Osteoblast (primary cell): Measurements from ENCODE around the gene JAK3. TPM values are rescaled to one million over a fixed set of nuclear protein-coding genes. Genes with fewer than 3 reads are reported as not detected.
A peak's percentile ranks its signal among the peaks of the same experiment; 100 is the strongest.
"Not testable (repeated sequence)": the region's sequence is repeated elsewhere in the genome, so short reads cannot be mapped to it uniquely, and the experiment has no call there.

Experiments used
- DNase-seq: peaks from one replicate; pipeline ENCODE4 v3.0.0; 2011; ENCODE audit warnings: low spot score, mixed read lengths; ENCODE audit not compliant: insufficient read length; ENCODE audit errors: missing footprints
- H2AFZ ChIP-seq: 2 replicates; pipeline ENCODE4 v1.6.0; 2011; ENCODE audit warnings: mild to moderate bottlenecking, low read length
- H3K27ac ChIP-seq: 2 replicates; pipeline ENCODE4 v1.5.1; 2011; ENCODE audit warnings: mild to moderate bottlenecking, low read depth, low read length, moderate library complexity
- H3K27me3 ChIP-seq: 2 replicates; pipeline ENCODE4 v1.6.0; 2012; ENCODE audit warnings: mild to moderate bottlenecking, control low read depth, inconsistent platforms, low read length, moderate library complexity; ENCODE audit not compliant: insufficient read depth
- H3K36me3 ChIP-seq: 2 replicates; pipeline ENCODE4 v1.5.1; 2011; ENCODE audit warnings: mild to moderate bottlenecking, low read length, control low read depth, moderate library complexity; ENCODE audit not compliant: insufficient read depth
- H3K4me1 ChIP-seq: 2 replicates; pipeline ENCODE4 v1.5.1; 2011; ENCODE audit warnings: mild to moderate bottlenecking, low read length, control low read depth, moderate library complexity; ENCODE audit not compliant: insufficient read depth
- H3K4me2 ChIP-seq: 2 replicates; pipeline ENCODE4 v1.6.0; 2011; ENCODE audit warnings: mild to moderate bottlenecking, low read length; ENCODE audit not compliant: insufficient read depth
- H3K4me3 ChIP-seq: fragments of 200-600 bp; sonication (generic); 3 replicates; pipeline ENCODE4 v1.5.1; 2012; ENCODE audit warnings: mild to moderate bottlenecking, low read length, inconsistent platforms; ENCODE audit not compliant: insufficient read depth
- H3K79me2 ChIP-seq: 2 replicates; pipeline ENCODE4 v1.6.0; 2012; ENCODE audit warnings: mild to moderate bottlenecking, low read length, control low read depth, inconsistent platforms; ENCODE audit not compliant: insufficient read depth
- H3K9me3 ChIP-seq: 2 replicates; pipeline ENCODE4 v1.5.1; 2011; ENCODE audit warnings: low read depth, low read length, control low read depth
- H4K20me1 ChIP-seq: 2 replicates; pipeline ENCODE4 v1.6.0; 2012; ENCODE audit warnings: mild to moderate bottlenecking, low read length, control low read depth; ENCODE audit not compliant: insufficient read depth
- total RNA-seq: library from RNA; depleted of rRNA; stranded (reverse); fragments of >200 nt; gene quantifications from 2 replicates; pipeline ENCODE4 v1.2.3, GENCODE V29; 2012
- TF ChIP-seq, protein P1 (sequence below): IDR thresholded peaks from 2 replicates; pipeline ENCODE4 v1.5.1; 2011; ENCODE audit warnings: mild to moderate bottlenecking, low read depth, low read length, moderate library complexity; ENCODE audit errors: extremely low read depth

Gene JAK3
- total RNA-seq, 1 donor = 1.8 TPM

DNA sequence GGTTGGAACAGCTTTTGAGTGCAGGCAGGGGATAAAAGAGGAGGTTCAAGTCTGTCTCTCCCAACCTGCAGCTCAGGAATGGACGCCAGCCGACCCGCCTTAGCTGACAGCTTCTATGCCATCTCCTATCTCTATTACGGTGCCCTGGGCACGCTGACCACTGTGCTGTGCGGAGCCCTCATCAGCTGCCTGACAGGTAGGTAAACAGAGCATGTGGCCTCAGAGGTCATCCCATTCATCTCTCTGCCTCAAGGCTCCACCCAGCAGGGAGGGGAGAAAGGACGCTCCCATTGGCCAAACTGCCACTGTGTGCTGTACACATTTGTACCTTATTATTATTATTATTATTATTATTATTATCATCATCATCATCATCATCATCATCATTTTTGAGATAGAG lies 40.5 kb upstream of the JAK3 start:
- Histone ChIP-seq H4K20me1 (no peaks in the 10 kb centered on the region), H3K27ac (no peak overlapping the region), H3K9me3 (no peaks in the 10 kb centered on the region), H3K4me1 (no peaks in the 10 kb centered on the region), H3K79me2 (no peaks in the 10 kb centered on the region), H3K27me3 (no peaks in the 10 kb centered on the region), H3K4me3 (no peak overlapping the region), H2AFZ (no peak overlapping the region), H3K36me3 (no peaks in the 10 kb centered on the region), H3K4me2 (no peak overlapping the region)
- TF ChIP-seq, protein P1, sequence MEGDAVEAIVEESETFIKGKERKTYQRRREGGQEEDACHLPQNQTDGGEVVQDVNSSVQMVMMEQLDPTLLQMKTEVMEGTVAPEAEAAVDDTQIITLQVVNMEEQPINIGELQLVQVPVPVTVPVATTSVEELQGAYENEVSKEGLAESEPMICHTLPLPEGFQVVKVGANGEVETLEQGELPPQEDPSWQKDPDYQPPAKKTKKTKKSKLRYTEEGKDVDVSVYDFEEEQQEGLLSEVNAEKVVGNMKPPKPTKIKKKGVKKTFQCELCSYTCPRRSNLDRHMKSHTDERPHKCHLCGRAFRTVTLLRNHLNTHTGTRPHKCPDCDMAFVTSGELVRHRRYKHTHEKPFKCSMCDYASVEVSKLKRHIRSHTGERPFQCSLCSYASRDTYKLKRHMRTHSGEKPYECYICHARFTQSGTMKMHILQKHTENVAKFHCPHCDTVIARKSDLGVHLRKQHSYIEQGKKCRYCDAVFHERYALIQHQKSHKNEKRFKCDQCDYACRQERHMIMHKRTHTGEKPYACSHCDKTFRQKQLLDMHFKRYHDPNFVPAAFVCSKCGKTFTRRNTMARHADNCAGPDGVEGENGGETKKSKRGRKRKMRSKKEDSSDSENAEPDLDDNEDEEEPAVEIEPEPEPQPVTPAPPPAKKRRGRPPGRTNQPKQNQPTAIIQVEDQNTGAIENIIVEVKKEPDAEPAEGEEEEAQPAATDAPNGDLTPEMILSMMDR = no peak
- peak; percentile 30 for DNase-seq

DNA sequence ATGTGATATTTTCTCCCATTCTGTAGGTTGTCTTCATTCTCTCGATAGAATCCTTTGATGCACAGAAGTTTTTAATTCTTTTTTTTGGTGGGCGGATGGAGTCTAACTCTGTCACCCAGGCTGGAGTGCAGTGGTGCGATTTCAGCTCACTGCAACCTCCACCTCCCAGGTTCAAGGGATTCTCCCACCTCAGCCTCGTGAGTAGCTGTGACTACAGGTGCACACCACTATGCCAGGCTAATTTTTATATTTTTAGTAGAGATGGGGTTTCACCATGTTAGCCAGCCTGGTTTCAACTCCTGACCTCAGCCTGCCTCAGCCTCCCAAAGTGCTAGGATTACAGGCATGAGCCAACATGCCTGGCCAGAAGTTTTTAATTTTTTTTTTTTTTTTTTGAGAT lies 39.4 kb upstream of the JAK3 start:
- not testable (repeated sequence) for H3K79me2 ChIP-seq, H3K4me2 ChIP-seq, H3K36me3 ChIP-seq, H3K27me3 ChIP-seq, H3K4me3 ChIP-seq, H3K27ac ChIP-seq, DNase-seq, H3K4me1 ChIP-seq, H3K9me3 ChIP-seq, H2AFZ ChIP-seq, H4K20me1 ChIP-seq

DNA sequence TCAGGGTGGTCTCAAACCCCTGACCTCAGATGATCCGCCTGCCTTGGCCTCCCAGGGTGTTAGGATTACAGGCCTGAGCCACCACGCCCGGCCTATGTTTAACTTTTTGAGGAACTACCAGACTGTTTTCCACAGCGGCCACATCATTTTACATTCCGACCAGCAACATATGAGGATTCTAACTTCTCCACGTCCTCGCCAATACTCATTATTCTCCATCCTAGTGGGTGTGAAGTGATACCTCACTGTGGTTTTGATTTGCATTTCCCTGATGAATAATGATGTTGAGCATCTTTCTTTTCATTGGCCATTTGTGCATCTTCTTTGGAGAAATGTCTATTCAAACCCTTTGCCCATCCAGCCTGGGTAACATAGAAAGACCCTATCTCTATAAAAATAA lies 38.7 kb upstream of the JAK3 start:
- H3K27me3 ChIP-seq = no peaks in the 10 kb centered on the region
- H3K4me2 ChIP-seq = no peak overlapping the region
- H3K27ac ChIP-seq = no peak overlapping the region
- H4K20me1 ChIP-seq = no peaks in the 10 kb centered on the region
- H3K4me1 ChIP-seq = no peaks in the 10 kb centered on the region
- no peaks in the 10 kb centered on the region for H3K79me2 ChIP-seq
- TF ChIP-seq, protein P1 = no peak
- DNase-seq = no peak
- H2AFZ ChIP-seq = no peak overlapping the region
- no peaks in the 10 kb centered on the region for H3K36me3 ChIP-seq
- H3K4me3 ChIP-seq = no peak overlapping the region
- H3K9me3 ChIP-seq = no peaks in the 10 kb centered on the region

- TF ChIP-seq, protein P1 = no peak
- H3K4me2 ChIP-seq = no peak overlapping the region
- no peaks in the 10 kb centered on the region for H3K4me1 ChIP-seq
- H3K4me3 ChIP-seq = no peak overlapping the region
- no peaks in the 10 kb centered on the region for H4K20me1 ChIP-seq
- H3K79me2 ChIP-seq = no peaks in the 10 kb centered on the region
- no peaks in the 10 kb centered on the region for H3K9me3 ChIP-seq
- peak; percentile 61 for DNase-seq
- no peaks in the 10 kb centered on the region for H3K36me3 ChIP-seq
- no peak overlapping the region for H3K27ac ChIP-seq
- no peak overlapping the region for H2AFZ ChIP-seq
- H3K27me3 ChIP-seq = no peaks in the 10 kb centered on the region
Observed at GRCh38 chr19:17883627-17884410, 36.0 kb upstream of the JAK3 start.
